ENCODE results near the gene NHERF1.

DNA sequence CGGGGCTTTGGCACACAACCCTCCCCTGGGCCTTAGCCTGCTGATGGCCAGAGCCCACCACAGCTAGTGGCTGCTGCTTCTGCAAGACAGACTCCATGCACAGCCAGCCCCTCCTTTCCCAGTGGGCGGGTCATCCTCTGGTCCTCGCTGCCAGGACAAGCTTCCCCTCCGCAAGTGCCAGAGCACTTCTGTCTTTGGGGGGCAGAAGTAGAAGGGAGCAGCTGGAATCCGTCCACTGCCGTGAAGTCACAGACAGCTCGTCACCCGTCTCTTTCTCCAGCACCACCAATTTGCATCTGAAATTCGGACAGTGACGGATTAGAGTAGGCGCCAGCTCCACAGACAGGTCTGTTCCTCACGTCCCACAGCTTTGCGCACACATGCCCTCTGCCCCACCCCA lies 59.0 kb downstream of the NHERF1 start:
- TF ChIP-seq, protein P1, sequence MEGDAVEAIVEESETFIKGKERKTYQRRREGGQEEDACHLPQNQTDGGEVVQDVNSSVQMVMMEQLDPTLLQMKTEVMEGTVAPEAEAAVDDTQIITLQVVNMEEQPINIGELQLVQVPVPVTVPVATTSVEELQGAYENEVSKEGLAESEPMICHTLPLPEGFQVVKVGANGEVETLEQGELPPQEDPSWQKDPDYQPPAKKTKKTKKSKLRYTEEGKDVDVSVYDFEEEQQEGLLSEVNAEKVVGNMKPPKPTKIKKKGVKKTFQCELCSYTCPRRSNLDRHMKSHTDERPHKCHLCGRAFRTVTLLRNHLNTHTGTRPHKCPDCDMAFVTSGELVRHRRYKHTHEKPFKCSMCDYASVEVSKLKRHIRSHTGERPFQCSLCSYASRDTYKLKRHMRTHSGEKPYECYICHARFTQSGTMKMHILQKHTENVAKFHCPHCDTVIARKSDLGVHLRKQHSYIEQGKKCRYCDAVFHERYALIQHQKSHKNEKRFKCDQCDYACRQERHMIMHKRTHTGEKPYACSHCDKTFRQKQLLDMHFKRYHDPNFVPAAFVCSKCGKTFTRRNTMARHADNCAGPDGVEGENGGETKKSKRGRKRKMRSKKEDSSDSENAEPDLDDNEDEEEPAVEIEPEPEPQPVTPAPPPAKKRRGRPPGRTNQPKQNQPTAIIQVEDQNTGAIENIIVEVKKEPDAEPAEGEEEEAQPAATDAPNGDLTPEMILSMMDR (IDR thresholded peaks at IDR 0.05): no peak
- TF ChIP-seq POLR2A (IDR thresholded peaks at IDR 0.05): no peak

All from gastroesophageal sphincter (tissue), 3 donors.